Measurements from ENCODE around the gene UFC1.

The UFC1 gene

DNA sequence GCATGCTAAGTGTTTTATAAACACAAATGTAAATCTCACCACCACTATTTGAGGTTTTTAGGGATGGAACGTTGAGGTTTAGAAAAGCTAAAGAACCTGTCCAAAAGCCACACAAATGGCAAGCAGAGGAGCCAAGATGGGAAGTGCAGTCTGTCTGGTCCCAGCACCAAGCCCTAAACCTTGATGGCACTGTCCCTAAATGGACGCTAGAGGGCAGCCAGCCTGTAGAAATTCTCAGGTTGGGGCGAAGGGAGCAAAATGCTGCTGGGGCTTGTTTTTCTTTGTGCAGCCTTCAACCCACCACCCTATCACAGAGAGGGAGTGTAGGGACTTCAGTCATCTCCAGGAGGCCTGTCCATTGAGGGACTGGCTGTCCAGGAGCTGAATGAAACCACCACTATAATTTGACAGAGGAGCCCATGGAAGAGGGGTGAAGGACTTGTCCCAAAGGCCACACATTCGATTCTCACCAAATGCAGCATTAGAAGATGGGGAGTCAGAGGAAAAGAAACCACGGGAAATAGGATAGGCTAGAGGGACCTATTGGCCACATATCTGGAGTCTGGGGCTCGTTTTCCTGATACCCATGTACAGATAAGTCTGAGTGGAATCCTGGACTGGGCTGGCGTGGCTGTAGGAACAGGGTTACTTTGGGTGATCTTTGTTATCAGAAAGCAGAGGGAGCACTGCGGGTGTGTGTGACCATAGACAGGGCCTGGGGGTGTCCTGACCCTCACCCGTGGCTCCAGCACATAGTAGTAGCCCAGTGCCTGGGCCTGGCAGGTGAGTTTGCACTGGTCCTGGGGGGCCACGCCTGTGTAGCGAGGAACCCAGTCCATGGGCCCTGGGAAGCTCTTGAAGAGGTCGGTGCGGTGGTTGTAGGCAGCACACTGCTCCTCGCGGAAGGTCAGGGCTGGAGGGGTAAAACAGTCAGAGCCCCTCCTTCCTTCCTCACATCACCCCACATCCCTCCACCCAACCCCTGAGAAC, 39.0 kb downstream of the UFC1 start:
- DNase-seq (ENCODE audit: low read depth, low spot score): no peak

DNA sequence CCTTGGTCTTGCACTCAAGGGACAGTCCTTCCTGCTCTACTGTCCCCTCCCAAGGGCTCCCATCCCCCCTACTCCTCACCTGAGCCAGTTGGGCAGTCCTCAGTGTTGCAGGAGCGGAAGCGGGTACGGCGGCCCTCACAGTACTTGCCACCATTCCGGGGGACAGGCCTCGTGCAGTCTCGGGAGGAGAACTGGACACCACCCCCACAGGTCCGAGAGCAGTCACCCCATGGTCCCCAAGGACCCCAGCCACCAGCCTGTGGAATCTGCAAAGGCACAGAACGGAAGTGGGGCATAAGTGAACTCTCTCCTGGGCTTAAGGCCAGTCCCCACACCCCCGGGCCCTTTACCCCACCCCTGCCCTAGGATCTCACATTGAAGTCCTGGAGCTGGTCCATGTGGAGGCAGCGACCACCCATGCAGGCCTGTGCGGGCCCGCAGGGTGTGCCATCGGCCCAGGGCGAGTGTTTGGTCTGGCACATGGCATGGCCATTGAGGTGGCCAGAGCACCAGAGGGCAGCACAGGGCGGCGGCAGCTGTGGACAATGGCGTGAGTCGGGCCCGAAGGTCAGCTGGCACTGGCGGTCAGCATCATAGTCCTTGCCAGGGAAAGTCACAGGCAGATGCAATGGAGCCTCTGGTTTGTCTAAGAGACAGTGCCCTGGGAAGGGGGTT, 39.9 kb downstream of the UFC1 start:
- no peak for DNase-seq (ENCODE audit: low read depth, low spot score)

DNA sequence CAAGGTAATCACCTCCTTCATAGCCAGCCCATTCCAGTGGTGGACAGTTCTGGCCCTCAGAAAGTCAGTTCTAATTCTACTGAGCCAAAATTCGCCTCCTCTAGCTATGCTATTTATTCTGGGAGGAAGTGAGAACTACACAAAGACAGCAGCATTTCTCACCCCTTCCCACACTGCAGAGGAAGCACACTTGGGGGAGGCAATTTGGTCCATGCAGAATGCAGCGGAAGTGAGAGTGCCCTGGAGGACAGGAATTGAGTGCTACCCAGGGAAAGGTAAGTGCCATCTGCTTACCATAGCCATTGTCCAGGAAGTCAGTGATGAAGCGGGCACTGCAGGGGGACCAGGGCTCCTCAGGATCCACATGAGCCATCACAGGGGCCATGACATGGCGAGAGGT, 41.4 kb downstream of the UFC1 start:
- no peak for DNase-seq (ENCODE audit: low read depth, low spot score)

DNA sequence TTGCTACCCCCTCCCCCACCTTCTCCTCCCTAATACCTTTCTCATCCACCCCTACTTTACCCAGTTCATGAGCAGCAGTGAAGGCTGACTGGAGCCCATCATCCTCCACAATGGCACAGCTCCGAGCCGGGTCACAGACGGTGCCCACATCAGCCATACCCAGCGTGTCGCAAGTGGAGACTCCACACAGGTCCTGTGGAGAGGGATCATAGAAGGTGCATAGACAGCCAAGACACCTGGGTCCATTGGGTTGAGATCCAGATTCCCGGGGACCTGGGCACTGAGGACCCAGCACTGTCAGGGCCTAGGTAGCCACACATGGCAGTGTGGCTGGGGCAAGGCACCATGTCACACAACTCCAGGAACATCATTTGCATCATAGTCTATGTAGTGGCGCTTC, 42.3 kb downstream of the UFC1 start:
- DNase-seq (ENCODE audit: low read depth, low spot score): no peak

DNA sequence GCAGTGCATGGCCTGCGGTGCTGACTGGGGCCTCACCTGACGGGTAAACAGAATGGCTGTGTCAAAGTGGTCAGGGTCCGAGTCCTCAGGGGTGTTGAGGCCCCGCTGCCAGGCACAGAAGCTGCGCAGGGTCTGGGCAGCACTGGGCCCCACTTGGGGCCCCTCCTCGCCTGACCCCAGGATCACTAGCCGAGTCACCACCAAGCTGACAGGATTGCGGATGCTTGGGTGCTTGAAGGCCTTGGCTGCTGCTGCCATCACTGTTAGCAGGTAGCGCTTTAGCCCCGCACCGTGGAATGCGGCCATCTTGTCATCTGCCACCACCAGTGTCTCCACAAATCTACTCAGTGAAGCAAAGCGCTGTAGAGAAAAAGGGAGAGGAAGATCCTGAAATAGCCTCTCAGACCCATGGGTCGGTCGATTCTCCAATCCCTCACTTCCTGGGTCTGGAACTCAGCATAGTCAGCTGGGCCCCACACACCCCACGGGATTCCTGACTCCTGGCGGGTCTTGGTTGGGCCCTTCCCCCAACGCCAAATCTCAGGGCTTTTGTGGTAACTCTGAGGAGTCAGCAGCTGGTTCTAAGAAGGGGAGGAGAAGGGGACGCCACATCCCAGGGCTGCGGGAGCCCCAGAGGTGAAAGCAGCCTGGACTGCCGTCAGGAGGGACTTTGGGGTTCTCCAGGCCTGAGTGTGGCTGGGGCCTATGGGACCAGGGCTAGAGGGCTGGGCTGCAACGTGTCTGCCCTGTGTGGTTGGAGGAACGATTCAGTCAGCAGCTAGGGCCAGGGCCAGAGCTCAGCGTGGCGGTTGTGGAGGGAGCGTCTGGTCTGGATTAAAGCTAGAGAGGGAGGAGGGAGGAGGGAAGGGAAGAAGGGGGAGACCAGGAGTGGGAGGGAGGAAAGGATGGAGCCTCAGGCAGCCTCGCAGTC, 43.0 kb downstream of the UFC1 start:
- DNase-seq (ENCODE audit: low read depth, low spot score): no peak

DNA sequence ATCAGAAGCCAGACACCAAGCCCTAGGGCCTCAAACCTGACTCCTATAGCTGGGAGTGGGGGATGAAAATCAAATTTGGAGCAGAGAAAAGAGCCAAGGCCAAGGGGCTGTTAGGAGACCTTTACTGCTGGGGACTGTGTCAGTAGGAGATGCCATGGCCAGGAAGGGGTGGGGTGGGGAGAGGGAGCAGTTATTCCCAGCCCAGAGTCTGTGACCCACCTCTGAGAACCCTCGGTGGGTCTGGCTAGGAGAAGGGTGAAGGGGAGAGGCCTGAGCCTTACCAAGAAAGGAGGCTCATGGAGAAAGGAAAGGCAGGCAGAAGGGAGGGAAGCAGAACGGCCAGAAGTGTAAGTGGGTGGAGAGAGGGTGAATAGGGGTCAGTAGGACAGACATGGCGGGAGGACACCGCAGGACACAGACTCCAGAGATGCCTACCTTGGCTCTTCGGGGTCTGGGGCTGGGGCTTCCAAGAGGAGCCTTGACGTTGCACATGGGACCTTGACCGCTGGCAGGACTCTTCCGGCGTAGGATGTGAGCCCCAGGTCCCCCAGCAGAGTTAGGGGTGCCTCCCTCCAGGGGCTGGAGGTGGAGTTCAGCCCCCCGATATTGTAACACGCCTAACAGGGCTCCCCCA, 43.9 kb downstream of the UFC1 start:
- no peak for DNase-seq (ENCODE audit: low read depth, low spot score)

DNA sequence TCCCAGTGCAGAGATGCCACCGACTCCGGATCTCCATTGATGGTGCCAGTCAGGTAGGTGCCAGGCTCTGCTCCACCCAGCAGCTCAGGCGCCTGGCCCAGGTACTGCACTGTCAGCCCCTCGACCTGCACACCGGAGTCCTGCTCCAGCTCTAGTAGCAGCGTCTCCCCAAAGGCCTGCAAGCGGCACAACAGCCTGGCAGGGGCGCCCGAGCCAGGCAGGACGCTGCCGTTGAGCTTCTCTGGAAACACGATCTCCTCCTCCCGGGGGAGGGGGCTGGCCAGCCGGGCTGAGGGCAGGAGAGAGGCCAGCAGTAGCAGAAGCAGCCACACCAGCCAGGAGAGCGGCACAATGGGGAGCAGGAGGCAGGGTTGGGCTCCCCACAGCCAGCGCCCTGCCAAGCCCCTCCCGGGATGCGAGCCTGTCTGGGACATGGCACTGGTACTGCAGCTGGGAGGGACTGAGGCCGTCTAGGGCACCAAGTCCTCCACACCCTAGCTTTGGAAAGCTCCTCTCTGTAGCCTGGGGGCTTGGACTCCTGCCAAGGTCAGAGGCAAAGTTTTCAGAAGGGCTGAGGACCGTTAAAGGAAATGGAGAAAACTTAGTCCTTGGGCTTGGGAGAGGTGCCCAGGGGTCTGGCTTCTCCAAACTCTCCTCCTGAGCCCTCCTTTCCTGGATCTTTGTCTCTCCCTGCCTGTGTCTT, 44.6 kb downstream of the UFC1 start:
- no peak for DNase-seq (ENCODE audit: low read depth, low spot score)

DNA sequence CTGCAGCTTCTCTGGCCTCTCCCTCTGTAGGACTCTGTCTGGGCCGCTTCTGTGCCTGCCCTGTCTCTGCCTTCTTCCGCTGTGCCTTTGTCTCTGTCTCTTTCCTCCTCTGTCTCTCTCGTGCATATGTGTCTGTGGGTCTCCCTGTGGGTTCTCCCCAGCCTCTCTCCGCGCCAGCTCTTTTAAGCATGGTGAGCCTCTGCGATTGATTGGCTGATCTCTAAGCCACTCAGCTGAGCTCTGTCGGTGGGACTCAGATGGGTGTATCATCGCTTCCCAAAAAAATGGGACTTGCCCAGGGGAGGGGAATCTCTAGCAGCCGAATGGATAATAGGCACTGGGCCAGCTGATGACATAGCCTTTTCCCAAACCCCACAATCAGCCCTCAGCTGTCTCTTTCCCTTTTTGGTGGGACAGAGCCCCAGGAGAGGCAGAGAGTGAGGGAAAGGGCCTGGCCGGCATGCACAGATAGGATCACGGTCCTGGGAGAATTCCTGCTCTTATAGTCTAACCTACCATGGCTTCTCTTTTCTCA, 45.2 kb downstream of the UFC1 start, which contains the start of gene ADAMTS4:
ADAMTS4 (minus strand) TSS at position 158 of the 535 bp plus-strand sequence. CDS start 427 bp downstream, outside the sequence.
- DNase-seq (ENCODE audit: low read depth, low spot score): no peak

DNA sequence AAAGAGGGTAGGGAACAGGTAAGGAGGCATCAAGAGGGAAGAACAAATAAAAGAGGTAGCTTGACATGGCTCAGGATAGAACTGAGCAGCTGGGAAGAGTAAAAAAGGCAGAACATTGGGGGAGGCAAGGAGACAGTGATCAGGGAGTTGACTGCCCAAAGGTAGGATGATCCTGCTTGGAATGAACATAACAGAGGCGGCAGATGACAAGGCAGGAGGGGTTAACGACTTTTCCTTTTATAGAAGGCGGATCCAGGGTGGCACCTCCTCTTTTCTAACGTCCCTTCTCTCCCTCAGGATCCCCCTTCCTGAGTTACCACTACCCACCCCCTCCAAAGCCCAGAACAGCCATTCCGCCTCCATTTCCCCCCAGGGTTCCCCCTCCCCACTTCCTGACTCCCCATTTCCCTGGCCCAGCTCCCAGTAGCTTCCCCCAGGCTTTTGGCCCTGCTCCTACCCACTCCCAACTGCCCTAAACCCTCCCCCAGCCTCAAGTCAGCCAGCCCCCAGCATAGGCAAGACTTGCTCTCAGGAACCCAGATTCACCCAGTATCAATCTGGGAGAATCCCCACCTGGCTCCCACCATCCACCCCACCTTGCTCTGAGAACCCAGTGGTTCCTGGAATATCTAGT, 45.8 kb downstream of the UFC1 start:
- no peak for DNase-seq (ENCODE audit: low read depth, low spot score)

DNA sequence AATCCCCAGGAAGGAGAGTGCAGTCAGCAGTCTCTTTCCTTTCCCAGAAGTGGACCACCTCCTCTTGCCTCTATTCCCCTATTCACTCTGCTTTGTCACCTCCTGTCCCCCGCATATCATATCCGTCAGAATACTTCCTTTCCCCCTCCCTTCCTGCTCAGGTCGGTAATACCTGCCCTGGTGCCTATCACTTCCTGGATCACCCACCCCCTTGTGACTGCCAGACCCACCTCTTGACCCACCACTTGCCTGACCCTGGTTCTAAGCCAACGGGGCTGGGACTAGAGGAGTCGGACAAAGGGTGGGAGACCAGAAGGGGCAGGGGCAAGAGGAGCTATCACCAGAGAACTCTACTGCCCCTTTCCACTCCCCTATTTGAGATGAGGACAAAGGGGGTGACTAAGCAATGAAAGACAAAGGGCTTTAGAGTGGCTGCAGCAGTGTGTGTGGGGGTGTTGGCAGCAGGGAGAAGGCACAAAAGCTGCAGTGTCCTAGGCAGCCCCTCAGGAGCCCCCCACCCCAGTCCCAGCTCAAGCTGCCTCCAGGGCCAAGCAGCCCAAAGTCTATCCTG, 46.7 kb downstream of the UFC1 start:
- no peak for DNase-seq (ENCODE audit: low read depth, low spot score)

DNA sequence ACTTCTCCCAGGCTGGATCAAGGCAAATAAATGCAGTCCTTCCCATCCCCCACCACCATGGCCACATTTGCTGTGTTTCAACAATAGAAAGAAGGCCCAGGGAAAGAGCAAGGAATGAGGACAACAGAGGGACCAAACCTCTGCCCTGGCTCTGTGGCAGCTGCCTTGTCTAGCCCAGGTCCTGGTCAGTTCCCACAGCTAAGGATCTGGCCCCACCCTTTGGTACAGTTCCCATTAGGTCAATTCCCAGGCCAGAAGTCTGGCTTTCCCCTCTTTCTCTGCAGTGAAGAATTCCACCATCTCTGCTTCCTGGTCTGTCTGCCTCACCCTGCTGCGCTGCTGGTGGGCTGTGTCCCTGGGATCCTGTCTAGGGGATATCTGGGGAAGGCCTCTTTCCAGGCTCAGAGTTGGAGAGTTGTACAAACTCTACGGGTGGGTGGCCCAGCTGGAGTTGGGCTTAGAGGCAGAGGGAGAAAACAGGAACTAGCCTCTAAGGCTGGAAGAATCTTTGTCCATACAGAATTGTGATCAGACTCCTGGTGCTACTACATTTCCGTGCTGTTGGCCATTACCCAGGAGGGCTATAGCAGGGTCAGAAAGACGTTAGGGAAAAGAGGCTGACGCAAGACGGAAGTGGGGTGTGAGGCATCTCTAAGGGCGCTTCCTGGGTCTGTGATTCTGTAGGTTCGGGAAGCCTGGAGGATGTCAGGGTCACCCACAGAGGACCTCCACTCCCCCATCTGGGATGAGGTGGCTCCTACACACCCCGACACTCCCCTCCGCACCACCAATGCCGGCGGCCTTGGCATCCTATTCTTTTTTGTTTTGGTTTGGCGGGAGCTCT, 47.4 kb downstream of the UFC1 start:
- DNase-seq (ENCODE audit: low read depth, low spot score): no peak

DNA sequence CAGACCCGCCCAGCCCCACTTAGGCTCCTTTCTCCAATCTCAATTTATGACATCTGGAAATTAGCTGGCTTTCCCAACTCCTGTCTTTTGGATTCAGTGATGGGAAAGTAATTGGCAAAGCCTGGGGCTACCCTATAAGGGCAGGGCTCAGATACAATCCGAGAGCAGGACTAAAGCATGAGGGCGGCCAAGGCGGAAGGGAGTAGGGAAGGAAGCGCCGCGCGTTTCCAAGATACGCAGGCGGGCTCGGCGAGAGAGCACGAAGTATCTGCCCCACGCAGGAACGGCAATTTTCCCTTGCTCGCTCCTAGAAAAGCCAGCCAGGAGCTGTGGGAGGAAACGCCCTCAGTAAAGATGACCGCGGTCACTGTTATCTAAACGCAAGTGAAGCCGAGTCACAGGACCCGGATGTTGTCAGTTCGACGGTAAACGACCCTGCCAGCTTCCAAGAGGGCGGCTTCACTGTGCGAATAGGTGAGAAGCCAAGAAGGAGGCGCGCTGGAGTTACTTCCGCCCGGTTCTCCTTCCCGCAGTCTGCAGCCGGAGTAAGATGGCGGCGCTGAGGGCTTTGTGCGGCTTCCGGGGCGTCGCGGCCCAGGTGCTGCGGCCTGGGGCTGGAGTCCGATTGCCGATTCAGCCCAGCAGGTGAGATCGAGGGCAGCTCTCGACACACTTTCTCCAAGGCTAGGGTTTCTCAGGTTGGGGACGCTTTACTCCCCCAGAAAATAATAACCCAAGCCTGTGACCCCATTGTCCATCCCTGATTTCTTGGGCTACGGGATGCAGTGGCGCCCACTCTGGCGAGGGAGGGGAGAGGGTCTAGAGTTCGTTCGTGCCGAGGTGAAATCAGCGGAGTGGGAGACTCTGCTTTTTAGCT, 48.3 kb downstream of the UFC1 start, which contains the start of gene NDUFS2:
NDUFS2 (plus strand) TSS at position 532 of the 877 bp plus-strand sequence; CDS start at position 551, 19 bp downstream.
- peak; percentile 97 for DNase-seq (ENCODE audit: low read depth, low spot score)

DNA sequence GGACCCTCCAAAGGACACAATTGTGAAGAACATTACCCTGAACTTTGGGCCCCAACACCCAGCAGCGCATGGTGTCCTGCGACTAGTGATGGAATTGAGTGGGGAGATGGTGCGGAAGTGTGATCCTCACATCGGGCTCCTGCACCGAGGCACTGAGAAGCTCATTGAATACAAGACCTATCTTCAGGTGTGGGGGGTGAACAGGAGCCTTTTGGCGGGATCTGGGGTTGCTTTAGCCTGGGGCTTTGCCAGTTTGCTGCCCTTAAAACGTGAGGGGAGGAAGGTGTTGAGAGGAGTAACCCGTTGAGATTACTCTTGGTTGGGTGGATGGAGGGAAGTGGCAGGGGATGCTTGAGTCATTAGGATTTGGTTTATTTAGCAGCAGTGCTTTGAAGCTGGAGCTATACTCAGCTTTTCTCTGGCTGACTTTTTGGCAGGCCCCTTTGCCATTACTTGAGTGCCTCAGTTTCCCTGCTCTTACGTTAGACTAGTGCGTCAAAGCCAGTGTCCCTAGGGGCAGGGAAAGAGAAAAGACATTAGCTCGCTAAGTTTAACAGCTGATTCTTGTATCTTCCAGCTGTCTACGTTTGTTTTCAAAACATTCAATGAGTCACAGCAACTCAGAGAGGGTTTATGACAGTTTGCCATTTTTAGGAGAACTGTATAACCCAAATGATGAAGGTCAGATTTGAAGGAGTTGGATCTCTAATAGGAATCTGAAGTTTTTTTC, 52.8 kb downstream of the UFC1 start:
- no peak for DNase-seq (ENCODE audit: low read depth, low spot score)

DNA sequence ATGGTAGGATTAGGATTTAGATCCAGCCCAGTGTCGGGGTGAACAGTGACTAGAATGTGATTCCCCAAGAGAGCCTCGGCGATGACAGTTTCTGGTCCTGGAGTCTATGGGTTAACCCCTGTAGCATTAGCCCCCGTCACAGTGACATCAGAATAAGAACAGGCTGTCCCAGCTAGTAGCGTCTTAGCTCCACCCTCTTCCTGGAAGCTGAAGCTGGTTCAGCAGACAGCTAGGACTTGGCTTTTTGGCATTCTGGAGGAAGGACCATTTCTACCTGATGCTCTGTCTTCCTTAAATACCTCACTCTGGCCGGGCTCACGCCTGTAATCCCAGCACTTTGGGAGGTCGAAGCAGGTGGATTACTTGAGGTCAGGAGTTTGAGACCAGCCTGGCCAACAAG, 53.4 kb downstream of the UFC1 start:
- DNase-seq (ENCODE audit: low read depth, low spot score): no peak

Measured in smooth muscle cell of the brain vasculature (primary cell).